DND-41 (cell line): ENCODE results near the gene IGFLR1.

Experiments
- CTCF ChIP-seq: IDR thresholded peaks from 2 replicates; pipeline ENCODE4 v1.5.1; 2012; ENCODE audit warnings: borderline replicate concordance, low read length, moderate library complexity, mild to moderate bottlenecking; ENCODE audit not compliant: poor library complexity, severe bottlenecking; ENCODE audit errors: extremely low read depth
- EZH2 ChIP-seq: IDR thresholded peaks from 3 replicates; pipeline ENCODE4 v1.6.1; 2012; ENCODE audit warnings: borderline replicate concordance, low read depth, mild to moderate bottlenecking, moderate library complexity, low read length, inconsistent platforms; ENCODE audit not compliant: severe bottlenecking

GRCh38 chr19:35713904-35714495, 28.3 kb downstream of the IGFLR1 start:
- TF ChIP-seq CTCF (no peak), EZH2 (no peak)
